AG20443 (cell line): Measurements from ENCODE around the gene SPEG.

Experiments
- DNase-seq: peaks from one replicate; pipeline ENCODE4 v3.0.0; 2012; ENCODE audit warnings: low spot score, mixed read lengths

The SPEG gene

GRCh38 chr2:219514196-219514761 lies 79.6 kb downstream of the SPEG start, which contains the start of gene ASIC4:
Gene ASIC4 (plus strand): TSS chr2:219514482. CDS start chr2:219514725, 243 bp downstream.
- peak; percentile 39 for DNase-seq

GRCh38 chr2:219514836-219515235 lies 80.2 kb downstream of the SPEG start:
- DNase-seq, result no peak

- DNase-seq, result no peak
Observed at GRCh38 chr2:219515874-219516629, 81.4 kb downstream of the SPEG start.

GRCh38 chr2:219516888-219517287 lies 82.2 kb downstream of the SPEG start:
- DNase-seq, result no peak

- DNase-seq, result no peak
Observed at GRCh38 chr2:219517954-219518778, 83.5 kb downstream of the SPEG start.

GRCh38 chr2:219519526-219519916 lies 84.9 kb downstream of the SPEG start:
- no peak for DNase-seq

- peak; percentile 39 for DNase-seq
Observed at GRCh38 chr2:219520079-219520478, 85.4 kb downstream of the SPEG start.

- DNase-seq, result peak; percentile 86
Observed at GRCh38 chr2:219521066-219521880, 86.6 kb downstream of the SPEG start.

- DNase-seq, result peak; percentile 76
Observed at GRCh38 chr2:219522111-219523030, 87.7 kb downstream of the SPEG start.

- no peak for DNase-seq
Observed at GRCh38 chr2:219523031-219523671, 88.5 kb downstream of the SPEG start.

- no peak for DNase-seq
Observed at GRCh38 chr2:219524817-219525216, 90.2 kb downstream of the SPEG start.

- DNase-seq, result no peak
Observed at GRCh38 chr2:219525533-219526232, 91.0 kb downstream of the SPEG start.

GRCh38 chr2:219526320-219527075 lies 91.9 kb downstream of the SPEG start:
- no peak for DNase-seq

- DNase-seq, result no peak
Observed at GRCh38 chr2:219527076-219527394, 92.4 kb downstream of the SPEG start.

- DNase-seq, result no peak
Observed at GRCh38 chr2:219527472-219527871, 92.8 kb downstream of the SPEG start.

- DNase-seq, result peak; percentile 95
Observed at GRCh38 chr2:219530048-219530963, 95.7 kb downstream of the SPEG start.

GRCh38 chr2:219531639-219532377 lies 97.2 kb downstream of the SPEG start:
- no peak for DNase-seq

- DNase-seq, result no peak
Observed at GRCh38 chr2:219532378-219532649, 97.7 kb downstream of the SPEG start.
